Measurements from ENCODE around the gene RAB11FIP2.

- TF ChIP-seq, protein P1, sequence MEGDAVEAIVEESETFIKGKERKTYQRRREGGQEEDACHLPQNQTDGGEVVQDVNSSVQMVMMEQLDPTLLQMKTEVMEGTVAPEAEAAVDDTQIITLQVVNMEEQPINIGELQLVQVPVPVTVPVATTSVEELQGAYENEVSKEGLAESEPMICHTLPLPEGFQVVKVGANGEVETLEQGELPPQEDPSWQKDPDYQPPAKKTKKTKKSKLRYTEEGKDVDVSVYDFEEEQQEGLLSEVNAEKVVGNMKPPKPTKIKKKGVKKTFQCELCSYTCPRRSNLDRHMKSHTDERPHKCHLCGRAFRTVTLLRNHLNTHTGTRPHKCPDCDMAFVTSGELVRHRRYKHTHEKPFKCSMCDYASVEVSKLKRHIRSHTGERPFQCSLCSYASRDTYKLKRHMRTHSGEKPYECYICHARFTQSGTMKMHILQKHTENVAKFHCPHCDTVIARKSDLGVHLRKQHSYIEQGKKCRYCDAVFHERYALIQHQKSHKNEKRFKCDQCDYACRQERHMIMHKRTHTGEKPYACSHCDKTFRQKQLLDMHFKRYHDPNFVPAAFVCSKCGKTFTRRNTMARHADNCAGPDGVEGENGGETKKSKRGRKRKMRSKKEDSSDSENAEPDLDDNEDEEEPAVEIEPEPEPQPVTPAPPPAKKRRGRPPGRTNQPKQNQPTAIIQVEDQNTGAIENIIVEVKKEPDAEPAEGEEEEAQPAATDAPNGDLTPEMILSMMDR (conservative IDR thresholded peaks at IDR 0.05; ENCODE audit: low read length), result no peak
- no peak for TF ChIP-seq EZH2phosphoT487 (IDR thresholded peaks at IDR 0.05; ENCODE audit: borderline replicate concordance, low read depth, low read length)
Observed at GRCh38 chr10:117964536-117964935, 82.2 kb downstream of the RAB11FIP2 start.
